Activated gamma-delta T cell (primary cell): Measurements from ENCODE around the gene GNGT2.

Experiments used
- DNase-seq: peaks from one replicate; lab custom pipeline; 2025; lab: John Stamatoyannopoulos, UW

The GNGT2 gene

DNA sequence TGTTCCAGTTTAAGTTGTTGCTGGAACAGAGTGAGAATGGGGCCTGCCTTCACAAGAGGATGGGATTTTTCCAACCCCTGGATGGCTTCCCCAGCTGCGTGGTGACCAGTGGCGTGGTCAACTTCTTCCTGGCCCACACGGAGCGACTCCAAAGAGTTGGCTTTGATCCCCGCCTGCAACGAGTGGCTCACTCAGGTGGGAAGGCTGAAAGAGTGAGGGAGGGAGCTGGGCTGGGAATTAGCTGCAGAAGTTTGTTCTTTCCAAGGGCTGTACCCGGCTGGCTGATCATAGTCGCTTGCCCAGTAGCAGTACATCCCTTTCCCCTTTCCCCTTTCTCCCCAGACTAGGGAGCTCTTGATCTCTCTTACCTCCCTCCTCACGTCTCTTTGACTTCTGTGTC lies 41.7 kb downstream of the GNGT2 start:
- DNase-seq, result no peak

DNA sequence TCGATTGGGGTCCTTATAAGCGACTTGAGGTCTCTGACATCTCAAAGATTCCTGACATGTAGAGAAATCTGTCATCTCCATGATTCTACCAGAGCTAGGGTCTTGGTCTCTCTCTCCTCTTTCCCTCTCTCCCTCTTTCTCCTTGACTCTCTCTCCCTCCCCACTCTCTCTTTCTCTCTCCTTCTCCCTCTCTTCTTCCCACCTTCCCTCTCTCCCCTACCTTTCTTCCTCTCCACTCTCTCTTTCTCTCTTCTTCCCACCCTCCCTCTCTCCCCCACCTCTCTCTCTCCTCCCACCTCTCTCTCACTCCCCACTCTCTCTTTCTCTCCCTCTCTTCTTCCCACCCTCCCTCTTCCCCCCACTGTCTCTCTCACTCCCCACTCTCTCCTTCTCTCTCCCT lies 45.2 kb downstream of the GNGT2 start:
- no peak for DNase-seq

DNA sequence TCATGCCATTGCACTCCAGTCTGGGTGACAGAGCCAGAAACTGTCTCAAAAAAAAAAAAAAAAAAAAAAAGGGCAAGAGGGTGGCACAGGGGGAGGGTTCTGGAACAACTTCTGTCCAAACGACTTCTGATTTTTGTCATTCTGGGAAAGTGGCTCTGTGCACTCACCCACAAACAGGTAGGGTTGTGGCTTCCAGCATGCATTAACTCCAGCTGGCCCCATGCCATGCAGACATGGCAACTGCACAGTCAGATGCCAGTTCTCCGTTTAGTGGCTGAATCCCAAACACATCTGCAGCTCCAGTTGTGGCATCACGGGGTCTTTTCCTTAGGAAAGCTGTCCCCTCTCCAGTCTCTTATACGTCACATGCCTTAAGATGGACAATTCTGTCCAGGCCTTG lies 47.5 kb downstream of the GNGT2 start:
- DNase-seq, result no peak

DNA sequence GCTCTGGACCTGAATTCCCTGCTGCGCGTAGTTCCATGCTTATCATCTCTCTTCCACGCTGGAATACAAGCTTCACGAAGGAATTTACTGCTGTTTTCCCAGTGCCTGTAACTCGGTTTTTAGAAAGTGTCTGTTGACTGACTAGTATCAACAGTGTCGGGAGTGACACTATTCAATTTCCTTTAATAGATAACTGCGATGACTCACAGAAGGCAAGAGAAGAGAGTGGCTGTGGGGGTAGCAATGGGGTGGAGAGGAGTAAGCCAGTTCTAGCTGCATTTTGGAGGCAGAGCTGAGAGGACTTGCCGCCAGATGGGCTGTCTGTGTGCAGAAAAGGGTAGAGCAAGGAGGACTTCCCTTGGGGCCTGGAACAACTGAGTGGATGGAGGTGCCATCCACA lies 52.6 kb downstream of the GNGT2 start:
- DNase-seq, result no peak

DNA sequence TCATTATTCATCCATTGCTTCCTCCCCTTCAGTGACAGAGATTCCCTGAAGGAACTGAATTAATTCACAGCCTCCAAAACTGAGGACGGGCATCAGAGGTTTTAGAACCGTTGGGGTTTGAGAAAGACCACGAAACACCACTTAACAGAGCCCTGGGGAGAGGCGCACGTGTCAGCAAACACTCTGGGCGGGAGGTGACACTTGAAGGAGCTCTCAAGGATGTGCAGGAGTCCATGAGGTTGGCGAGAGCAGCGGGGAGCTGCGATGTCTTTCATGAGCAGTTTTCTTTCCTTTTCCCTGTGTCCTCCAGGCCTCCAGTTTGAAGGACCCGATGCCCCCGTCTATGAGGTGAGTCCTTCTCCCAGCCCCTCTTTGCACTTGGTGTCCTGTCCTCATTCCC lies 54.1 kb downstream of the GNGT2 start:
- no peak for DNase-seq
